K562 (cell line): ENCODE measurements around the gene ATP6V1G2.

ENCODE experiments used
- FOXM1 ChIP-seq, 2 experiments: fragments of 450-650 bp in 1 of 2; sonication (generic) in 1 of 2; formaldehyde crosslinking in 1 of 2; IDR thresholded peaks; 2 replicates each; pipeline versions ENCODE4 v1.6.1 to v1.9.0; 2017 to 2022; ENCODE audit warnings: low read depth in 2 of 2, mild to moderate bottlenecking in 2 of 2, missing genetic modification reagents in 1 of 2, moderate library complexity in 1 of 2
- SP1 ChIP-seq: sonication (generic); formaldehyde crosslinking; IDR thresholded peaks from 2 replicates; pipeline ENCODE4 v1.8.1; 2022; ENCODE audit warnings: mild to moderate bottlenecking, missing genetic modification reagents
- ZNF280B ChIP-seq: fragments of 250-450 bp; sonication (Bioruptor Pico); IDR thresholded peaks from 2 replicates; pipeline ENCODE4 v1.5.1; 2021; ENCODE audit warnings: mild to moderate bottlenecking

GRCh38 chr6:31497531-31498476, 48.6 kb downstream of the ATP6V1G2 start, which contains the start of gene MICB:
- TF ChIP-seq ZNF280B (CRISPR knock-in tag), result no peak
- no peak for TF ChIP-seq FOXM1 (IDR thresholded peaks at IDR 0.05; ENCODE audit: low read depth)
- TF ChIP-seq FOXM1 (CRISPR knock-in tag; IDR thresholded peaks at IDR 0.05; ENCODE audit: low read depth), result no peak
- peak; percentile 49; the same call in 1 of the 2 replicates for TF ChIP-seq SP1
